Cardiac fibroblast (primary cell): ENCODE data around the gene PKN1.

ENCODE experiments used
- DNase-seq, 2 donors: peaks; one replicate each; pipeline versions ENCODE4 v3.0.0 to v3.0.0-alpha.2; 2010; ENCODE audit warnings: low read depth in 2 of 2
- H3K4me3 ChIP-seq, 2 donors: replicated peaks in 1 of 2; 1 replicate in 1 of 2; 2 replicates in 1 of 2; pipeline ENCODE4 v1.5.1; 2011; ENCODE audit warnings: low read depth in 2 of 2, low read length in 2 of 2, mild to moderate bottlenecking in 2 of 2, moderate library complexity in 1 of 2
- TF ChIP-seq, protein P1 (sequence below): IDR thresholded peaks from one replicate; pipeline ENCODE4 v1.5.1; 2011; ENCODE audit warnings: low read depth, mild to moderate bottlenecking, low read length, inconsistent platforms

The PKN1 gene

GRCh38 chr19:14494411-14494810, 61.3 kb downstream of the PKN1 start:
- DNase-seq, result no peak
- TF ChIP-seq, protein P1, sequence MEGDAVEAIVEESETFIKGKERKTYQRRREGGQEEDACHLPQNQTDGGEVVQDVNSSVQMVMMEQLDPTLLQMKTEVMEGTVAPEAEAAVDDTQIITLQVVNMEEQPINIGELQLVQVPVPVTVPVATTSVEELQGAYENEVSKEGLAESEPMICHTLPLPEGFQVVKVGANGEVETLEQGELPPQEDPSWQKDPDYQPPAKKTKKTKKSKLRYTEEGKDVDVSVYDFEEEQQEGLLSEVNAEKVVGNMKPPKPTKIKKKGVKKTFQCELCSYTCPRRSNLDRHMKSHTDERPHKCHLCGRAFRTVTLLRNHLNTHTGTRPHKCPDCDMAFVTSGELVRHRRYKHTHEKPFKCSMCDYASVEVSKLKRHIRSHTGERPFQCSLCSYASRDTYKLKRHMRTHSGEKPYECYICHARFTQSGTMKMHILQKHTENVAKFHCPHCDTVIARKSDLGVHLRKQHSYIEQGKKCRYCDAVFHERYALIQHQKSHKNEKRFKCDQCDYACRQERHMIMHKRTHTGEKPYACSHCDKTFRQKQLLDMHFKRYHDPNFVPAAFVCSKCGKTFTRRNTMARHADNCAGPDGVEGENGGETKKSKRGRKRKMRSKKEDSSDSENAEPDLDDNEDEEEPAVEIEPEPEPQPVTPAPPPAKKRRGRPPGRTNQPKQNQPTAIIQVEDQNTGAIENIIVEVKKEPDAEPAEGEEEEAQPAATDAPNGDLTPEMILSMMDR, result no peak
- H3K4me3 ChIP-seq, result peak overlapping the region; percentile 79 to 81

DNA sequence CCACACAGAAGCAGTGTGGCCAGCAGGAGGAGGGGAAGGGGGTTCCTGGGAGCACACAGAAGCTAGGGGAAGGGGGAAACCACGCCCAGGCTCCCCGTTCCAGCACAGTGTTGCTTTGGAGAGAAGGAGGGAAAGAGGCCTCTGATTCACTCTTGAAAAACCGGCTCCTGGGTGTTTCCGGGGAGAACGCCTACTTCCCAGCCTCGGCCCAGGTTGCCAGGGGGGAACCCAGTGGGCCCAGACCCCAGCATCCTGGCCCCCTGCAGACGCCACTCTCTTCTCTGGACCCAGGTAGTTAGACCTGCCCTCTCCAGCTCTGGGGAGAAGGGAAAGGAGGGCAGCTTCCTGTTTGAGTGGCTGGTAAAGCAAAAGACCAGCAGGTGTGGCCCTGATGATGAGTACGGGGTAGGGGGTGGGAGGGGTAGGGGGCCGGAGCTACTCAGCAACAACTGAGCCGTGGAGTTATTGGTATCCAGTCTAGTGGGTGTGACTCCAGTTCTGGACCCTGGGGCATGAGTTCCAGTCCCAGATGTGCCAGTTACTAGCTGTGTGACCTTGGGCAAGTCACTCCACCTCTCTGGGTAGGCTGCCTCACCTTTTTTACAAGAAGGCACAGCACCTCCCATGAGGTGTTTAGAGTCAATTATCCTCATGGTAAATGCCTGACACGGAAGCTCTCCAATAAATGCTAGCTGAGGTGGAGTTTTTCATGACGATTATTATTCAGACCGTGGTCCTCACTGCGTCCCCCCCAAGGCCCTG, 62.0 kb downstream of the PKN1 start:
- TF ChIP-seq, protein P1, result no peak
- H3K4me3 ChIP-seq, result peak overlapping the region; percentile 79 to 81
- no peak for DNase-seq

DNA sequence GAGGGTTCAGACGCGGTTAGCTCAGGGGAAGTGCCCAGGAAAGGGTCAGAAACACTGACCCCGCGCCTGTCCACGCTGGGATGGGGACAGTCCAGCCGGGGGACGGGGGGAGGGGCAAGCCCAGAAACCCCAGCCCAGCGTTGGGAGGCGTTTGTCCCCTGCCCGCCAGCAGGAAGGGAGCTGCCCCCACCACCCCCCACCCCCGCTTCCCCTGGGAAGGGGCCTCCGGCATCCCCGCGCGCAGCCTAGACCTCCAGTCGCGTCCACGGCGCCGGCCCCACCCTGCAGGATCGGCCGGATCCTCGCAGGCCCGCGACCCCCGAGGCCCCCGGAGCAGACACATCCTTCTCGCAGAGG, 62.5 kb downstream of the PKN1 start:
- no peak for DNase-seq
- TF ChIP-seq, protein P1, result no peak

GRCh38 chr19:14496029-14496833, 63.1 kb downstream of the PKN1 start, which contains the start of gene GIPC1:
GIPC1 (minus strand) TSS chr19:14496127; CDS start chr19:14482976, 13,151 bp downstream.
- TF ChIP-seq, protein P1, result no peak
- H3K4me3 ChIP-seq, result peak within 1 kb of the TSS; percentile 79 to 81
- DNase-seq, result peak; percentile 99 to 100

More for the DNA sequence above, 62.5 kb downstream of the PKN1 start:
- peak overlapping the region; percentile 79 to 81 for H3K4me3 ChIP-seq

GRCh38 chr19:14496834-14497227, 63.7 kb downstream of the PKN1 start:
- TF ChIP-seq, protein P1, result no peak
- DNase-seq, result no peak
- peak overlapping the region in 1 of 2 donors; percentile 23 for H3K4me3 ChIP-seq

- peak in 1 of 2 donors; percentile 61 for DNase-seq
- H3K4me3 ChIP-seq, result no peak overlapping the region
- TF ChIP-seq, protein P1, result no peak
These were observed 64.3 kb downstream of the PKN1 start for GRCh38 chr19:14497228-14497921.
